ENCODE data around the gene RAET1L.
"Not testable (repeated sequence)": the region's sequence is repeated elsewhere in the genome, so short reads cannot be mapped to it uniquely, and the experiment has no call there.

RAET1L gene

GRCh38 chr6:150015281-150016001 is 9.9 kb downstream of the RAET1L start:
- FAIRE-seq = not testable (repeated sequence)

GRCh38 chr6:150014623-150015280 is 10.6 kb downstream of the RAET1L start:
- not testable (repeated sequence) for FAIRE-seq

GRCh38 chr6:150013785-150014622 is 11.3 kb downstream of the RAET1L start:
- not testable (repeated sequence) for FAIRE-seq

- not testable (repeated sequence) for FAIRE-seq
Measured at GRCh38 chr6:150012846-150013784, 12.2 kb downstream of the RAET1L start.

- no peak for FAIRE-seq
Measured at GRCh38 chr6:150008588-150008987, 16.7 kb downstream of the RAET1L start.

- no peak for FAIRE-seq
Measured at GRCh38 chr6:150006961-150007464, 18.3 kb downstream of the RAET1L start.

- FAIRE-seq = no peak
Measured at GRCh38 chr6:150005761-150006651, 19.3 kb downstream of the RAET1L start.

- FAIRE-seq = no peak
Measured at GRCh38 chr6:150004783-150005717, 20.3 kb downstream of the RAET1L start.

- no peak for FAIRE-seq
Measured at GRCh38 chr6:150004101-150004782, 21.1 kb downstream of the RAET1L start.

- not testable (repeated sequence) for FAIRE-seq
Measured at GRCh38 chr6:150003599-150003998, 21.7 kb downstream of the RAET1L start.

- FAIRE-seq = no peak
Measured at GRCh38 chr6:150002710-150003109, 22.6 kb downstream of the RAET1L start.

GRCh38 chr6:150001295-150002008 is 23.9 kb downstream of the RAET1L start:
- FAIRE-seq = no peak

GRCh38 chr6:149999636-150000035 is 25.7 kb downstream of the RAET1L start:
- FAIRE-seq = no peak

- no peak for FAIRE-seq
Measured at GRCh38 chr6:149995971-149996370, 29.4 kb downstream of the RAET1L start.

GRCh38 chr6:149995235-149995750 is 30.0 kb downstream of the RAET1L start:
- no peak for FAIRE-seq

GRCh38 chr6:149991838-149992237 is 33.5 kb downstream of the RAET1L start:
- FAIRE-seq = no peak

GRCh38 chr6:149991472-149991795 is 33.9 kb downstream of the RAET1L start:
- not testable (repeated sequence) for FAIRE-seq

Measured in A204.1 (cell line).